K562 (cell line): ENCODE measurements around the gene PIGC.

Source experiments
- HNRNPL ChIP-seq: fragments of 200-400 bp; formaldehyde crosslinking; IDR thresholded peaks from 2 replicates; pipeline ENCODE4 v1.6.1; 2017; ENCODE audit warnings: low read depth, mild to moderate bottlenecking, low read length
- PHB2 ChIP-seq: fragments of 450-650 bp; IDR thresholded peaks from 2 replicates; pipeline ENCODE4 v1.6.1; 2017; ENCODE audit warnings: low read depth
- PHF21A ChIP-seq: fragments of 450-650 bp; IDR thresholded peaks from 2 replicates; pipeline ENCODE4 v1.6.1; 2017; ENCODE audit warnings: low read depth, borderline replicate concordance
- POLR2G ChIP-seq: fragments of 200-400 bp; formaldehyde crosslinking; IDR thresholded peaks from 2 replicates; pipeline ENCODE4 v1.6.1; 2017; ENCODE audit warnings: low read depth, mild to moderate bottlenecking, antibody characterized with exemption, low read length, moderate library complexity
- SREBF2 ChIP-seq: sonication (generic); formaldehyde crosslinking; IDR thresholded peaks from 2 replicates; pipeline ENCODE4 v1.4.0; 2020; ENCODE audit warnings: mild to moderate bottlenecking, missing genetic modification reagents
- ZFP1 ChIP-seq: fragments of 450-650 bp; formaldehyde crosslinking; IDR thresholded peaks from 2 replicates; pipeline ENCODE4 v1.4.0; 2020; ENCODE audit warnings: mild to moderate bottlenecking, mixed read lengths
- ZNF24 ChIP-seq: fragments of 450-650 bp; IDR thresholded peaks from 2 replicates; pipeline ENCODE4 v1.6.1; 2016
- ZNF696 ChIP-seq: fragments of 250-450 bp; sonication (Bioruptor Pico); conservative IDR thresholded peaks from 2 replicates; pipeline ENCODE4 v1.4.0; 2020; ENCODE audit warnings: mild to moderate bottlenecking, moderate library complexity
- TF ChIP-seq, protein P1 (sequence below): fragments of 250-450 bp; sonication (Bioruptor Pico); IDR thresholded peaks from 2 replicates; pipeline ENCODE4 v1.8.0; 2021; ENCODE audit warnings: mild to moderate bottlenecking, moderate library complexity
- TF ChIP-seq, protein P2 (sequence below), 3 experiments: IDR thresholded peaks in 2 of 3; conservative IDR thresholded peaks in 1 of 3; 2 replicates each; pipeline ENCODE4 v1.5.1; 2011 to 2012; ENCODE audit warnings: low read length in 3 of 3, mild to moderate bottlenecking in 3 of 3, control low read depth in 2 of 3, improper control_type of control experiment in 1 of 3, inconsistent platforms in 1 of 3, low read depth in 1 of 3, mixed read lengths in 1 of 3, moderate library complexity in 1 of 3; ENCODE audit not compliant: insufficient read depth in 2 of 3
- TF ChIP-seq, protein P3 (sequence below): fragments of 250-450 bp; sonication (Bioruptor Pico); IDR thresholded peaks from 2 replicates; pipeline ENCODE4 v1.5.0; 2021
- TF ChIP-seq, protein P4 (sequence below): sonication (generic); formaldehyde crosslinking; IDR thresholded peaks from 2 replicates; pipeline ENCODE4 v1.8.1; 2023; ENCODE audit warnings: mild to moderate bottlenecking, missing genetic modification reagents
- TF ChIP-seq, protein P5 (sequence below): fragments of 250-450 bp; sonication (Bioruptor Pico); IDR thresholded peaks from 2 replicates; pipeline ENCODE4 v1.8.0; 2021; ENCODE audit warnings: moderate library complexity, mild to moderate bottlenecking, inconsistent platforms

GRCh38 chr1:172470149-172470548 lies 26.3 kb upstream of the PIGC start:
- TF ChIP-seq, protein P1, sequence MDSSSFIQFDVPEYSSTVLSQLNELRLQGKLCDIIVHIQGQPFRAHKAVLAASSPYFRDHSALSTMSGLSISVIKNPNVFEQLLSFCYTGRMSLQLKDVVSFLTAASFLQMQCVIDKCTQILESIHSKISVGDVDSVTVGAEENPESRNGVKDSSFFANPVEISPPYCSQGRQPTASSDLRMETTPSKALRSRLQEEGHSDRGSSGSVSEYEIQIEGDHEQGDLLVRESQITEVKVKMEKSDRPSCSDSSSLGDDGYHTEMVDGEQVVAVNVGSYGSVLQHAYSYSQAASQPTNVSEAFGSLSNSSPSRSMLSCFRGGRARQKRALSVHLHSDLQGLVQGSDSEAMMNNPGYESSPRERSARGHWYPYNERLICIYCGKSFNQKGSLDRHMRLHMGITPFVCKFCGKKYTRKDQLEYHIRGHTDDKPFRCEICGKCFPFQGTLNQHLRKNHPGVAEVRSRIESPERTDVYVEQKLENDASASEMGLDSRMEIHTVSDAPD (CRISPR knock-in tag) = no peak
- TF ChIP-seq, protein P2, sequence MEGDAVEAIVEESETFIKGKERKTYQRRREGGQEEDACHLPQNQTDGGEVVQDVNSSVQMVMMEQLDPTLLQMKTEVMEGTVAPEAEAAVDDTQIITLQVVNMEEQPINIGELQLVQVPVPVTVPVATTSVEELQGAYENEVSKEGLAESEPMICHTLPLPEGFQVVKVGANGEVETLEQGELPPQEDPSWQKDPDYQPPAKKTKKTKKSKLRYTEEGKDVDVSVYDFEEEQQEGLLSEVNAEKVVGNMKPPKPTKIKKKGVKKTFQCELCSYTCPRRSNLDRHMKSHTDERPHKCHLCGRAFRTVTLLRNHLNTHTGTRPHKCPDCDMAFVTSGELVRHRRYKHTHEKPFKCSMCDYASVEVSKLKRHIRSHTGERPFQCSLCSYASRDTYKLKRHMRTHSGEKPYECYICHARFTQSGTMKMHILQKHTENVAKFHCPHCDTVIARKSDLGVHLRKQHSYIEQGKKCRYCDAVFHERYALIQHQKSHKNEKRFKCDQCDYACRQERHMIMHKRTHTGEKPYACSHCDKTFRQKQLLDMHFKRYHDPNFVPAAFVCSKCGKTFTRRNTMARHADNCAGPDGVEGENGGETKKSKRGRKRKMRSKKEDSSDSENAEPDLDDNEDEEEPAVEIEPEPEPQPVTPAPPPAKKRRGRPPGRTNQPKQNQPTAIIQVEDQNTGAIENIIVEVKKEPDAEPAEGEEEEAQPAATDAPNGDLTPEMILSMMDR (IDR thresholded peaks at IDR 0.05 in 2 of 3, conservative IDR thresholded peaks at IDR 0.05 in 1 of 3; ENCODE audit: insufficient read depth in 2 of 3, low read depth in 1 of 3, low read length in 3 of 3) = no peak
- TF ChIP-seq ZNF696 (CRISPR knock-in tag) (no peak), ZFP1 (CRISPR knock-in tag) (no peak), ZNF24 (no peak), PHB2 (no peak), PHF21A (no peak), SREBF2 (CRISPR knock-in tag) (no peak), HNRNPL (no peak), POLR2G (no peak)
- TF ChIP-seq, protein P3, sequence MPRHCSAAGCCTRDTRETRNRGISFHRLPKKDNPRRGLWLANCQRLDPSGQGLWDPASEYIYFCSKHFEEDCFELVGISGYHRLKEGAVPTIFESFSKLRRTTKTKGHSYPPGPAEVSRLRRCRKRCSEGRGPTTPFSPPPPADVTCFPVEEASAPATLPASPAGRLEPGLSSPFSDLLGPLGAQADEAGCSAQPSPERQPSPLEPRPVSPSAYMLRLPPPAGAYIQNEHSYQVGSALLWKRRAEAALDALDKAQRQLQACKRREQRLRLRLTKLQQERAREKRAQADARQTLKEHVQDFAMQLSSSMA (CRISPR knock-in tag) = no peak
- TF ChIP-seq, protein P4, sequence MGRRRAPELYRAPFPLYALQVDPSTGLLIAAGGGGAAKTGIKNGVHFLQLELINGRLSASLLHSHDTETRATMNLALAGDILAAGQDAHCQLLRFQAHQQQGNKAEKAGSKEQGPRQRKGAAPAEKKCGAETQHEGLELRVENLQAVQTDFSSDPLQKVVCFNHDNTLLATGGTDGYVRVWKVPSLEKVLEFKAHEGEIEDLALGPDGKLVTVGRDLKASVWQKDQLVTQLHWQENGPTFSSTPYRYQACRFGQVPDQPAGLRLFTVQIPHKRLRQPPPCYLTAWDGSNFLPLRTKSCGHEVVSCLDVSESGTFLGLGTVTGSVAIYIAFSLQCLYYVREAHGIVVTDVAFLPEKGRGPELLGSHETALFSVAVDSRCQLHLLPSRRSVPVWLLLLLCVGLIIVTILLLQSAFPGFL = no peak
- TF ChIP-seq, protein P5, sequence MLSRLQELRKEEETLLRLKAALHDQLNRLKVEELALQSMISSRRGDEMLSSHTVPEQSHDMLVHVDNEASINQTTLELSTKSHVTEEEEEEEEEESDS (CRISPR knock-in tag) = no peak
